ENCODE measurements around the gene OR52A1. TPM values are rescaled to one million over a fixed set of nuclear protein-coding genes. Genes with fewer than 3 reads are reported as not detected.

OR52A1 gene
- total and polyA plus RNA-seq, 9 of the 15 experiments (the other 6 are each of a cell fraction or from before 2014, with no cell fraction given), result under 0.01 to 0.33 (median 0.13) TPM; not detected in 3

DNA sequence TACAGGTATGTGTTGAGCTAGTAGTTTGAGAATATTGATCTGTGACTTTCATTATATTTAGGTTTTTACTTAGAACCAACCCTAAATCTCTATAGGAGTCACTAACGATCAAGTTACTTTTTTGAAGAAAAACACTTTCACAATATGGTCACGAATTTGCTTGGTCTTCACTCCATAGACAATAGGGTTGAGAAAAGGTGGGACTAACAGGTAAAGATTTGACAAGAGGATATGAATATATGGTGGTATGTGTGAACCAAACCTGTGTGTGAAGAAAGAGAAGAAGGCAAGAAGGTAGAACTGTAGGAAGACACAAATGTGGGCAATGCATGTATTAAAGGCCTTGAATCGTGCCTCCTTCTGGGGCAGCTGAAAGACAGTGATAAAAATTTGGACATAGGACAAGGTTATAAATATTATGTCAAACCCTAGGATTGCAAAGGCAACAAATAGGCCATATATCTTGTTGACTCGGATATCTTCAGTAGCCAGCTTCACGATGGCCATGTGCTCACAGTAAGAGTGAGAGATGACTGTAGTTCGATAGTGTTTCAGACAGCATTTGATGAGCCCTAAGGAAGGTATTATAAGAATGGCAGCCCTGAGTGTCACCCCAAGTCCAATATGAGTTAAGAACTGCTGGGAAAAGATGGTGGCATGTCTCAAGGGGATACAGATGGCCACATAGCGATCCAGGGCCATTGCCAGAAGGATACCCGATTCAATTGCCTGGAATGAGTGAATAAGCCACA, 22.8 kb downstream of the OR52A1 start (continued):
- TF ChIP-seq, protein P1, sequence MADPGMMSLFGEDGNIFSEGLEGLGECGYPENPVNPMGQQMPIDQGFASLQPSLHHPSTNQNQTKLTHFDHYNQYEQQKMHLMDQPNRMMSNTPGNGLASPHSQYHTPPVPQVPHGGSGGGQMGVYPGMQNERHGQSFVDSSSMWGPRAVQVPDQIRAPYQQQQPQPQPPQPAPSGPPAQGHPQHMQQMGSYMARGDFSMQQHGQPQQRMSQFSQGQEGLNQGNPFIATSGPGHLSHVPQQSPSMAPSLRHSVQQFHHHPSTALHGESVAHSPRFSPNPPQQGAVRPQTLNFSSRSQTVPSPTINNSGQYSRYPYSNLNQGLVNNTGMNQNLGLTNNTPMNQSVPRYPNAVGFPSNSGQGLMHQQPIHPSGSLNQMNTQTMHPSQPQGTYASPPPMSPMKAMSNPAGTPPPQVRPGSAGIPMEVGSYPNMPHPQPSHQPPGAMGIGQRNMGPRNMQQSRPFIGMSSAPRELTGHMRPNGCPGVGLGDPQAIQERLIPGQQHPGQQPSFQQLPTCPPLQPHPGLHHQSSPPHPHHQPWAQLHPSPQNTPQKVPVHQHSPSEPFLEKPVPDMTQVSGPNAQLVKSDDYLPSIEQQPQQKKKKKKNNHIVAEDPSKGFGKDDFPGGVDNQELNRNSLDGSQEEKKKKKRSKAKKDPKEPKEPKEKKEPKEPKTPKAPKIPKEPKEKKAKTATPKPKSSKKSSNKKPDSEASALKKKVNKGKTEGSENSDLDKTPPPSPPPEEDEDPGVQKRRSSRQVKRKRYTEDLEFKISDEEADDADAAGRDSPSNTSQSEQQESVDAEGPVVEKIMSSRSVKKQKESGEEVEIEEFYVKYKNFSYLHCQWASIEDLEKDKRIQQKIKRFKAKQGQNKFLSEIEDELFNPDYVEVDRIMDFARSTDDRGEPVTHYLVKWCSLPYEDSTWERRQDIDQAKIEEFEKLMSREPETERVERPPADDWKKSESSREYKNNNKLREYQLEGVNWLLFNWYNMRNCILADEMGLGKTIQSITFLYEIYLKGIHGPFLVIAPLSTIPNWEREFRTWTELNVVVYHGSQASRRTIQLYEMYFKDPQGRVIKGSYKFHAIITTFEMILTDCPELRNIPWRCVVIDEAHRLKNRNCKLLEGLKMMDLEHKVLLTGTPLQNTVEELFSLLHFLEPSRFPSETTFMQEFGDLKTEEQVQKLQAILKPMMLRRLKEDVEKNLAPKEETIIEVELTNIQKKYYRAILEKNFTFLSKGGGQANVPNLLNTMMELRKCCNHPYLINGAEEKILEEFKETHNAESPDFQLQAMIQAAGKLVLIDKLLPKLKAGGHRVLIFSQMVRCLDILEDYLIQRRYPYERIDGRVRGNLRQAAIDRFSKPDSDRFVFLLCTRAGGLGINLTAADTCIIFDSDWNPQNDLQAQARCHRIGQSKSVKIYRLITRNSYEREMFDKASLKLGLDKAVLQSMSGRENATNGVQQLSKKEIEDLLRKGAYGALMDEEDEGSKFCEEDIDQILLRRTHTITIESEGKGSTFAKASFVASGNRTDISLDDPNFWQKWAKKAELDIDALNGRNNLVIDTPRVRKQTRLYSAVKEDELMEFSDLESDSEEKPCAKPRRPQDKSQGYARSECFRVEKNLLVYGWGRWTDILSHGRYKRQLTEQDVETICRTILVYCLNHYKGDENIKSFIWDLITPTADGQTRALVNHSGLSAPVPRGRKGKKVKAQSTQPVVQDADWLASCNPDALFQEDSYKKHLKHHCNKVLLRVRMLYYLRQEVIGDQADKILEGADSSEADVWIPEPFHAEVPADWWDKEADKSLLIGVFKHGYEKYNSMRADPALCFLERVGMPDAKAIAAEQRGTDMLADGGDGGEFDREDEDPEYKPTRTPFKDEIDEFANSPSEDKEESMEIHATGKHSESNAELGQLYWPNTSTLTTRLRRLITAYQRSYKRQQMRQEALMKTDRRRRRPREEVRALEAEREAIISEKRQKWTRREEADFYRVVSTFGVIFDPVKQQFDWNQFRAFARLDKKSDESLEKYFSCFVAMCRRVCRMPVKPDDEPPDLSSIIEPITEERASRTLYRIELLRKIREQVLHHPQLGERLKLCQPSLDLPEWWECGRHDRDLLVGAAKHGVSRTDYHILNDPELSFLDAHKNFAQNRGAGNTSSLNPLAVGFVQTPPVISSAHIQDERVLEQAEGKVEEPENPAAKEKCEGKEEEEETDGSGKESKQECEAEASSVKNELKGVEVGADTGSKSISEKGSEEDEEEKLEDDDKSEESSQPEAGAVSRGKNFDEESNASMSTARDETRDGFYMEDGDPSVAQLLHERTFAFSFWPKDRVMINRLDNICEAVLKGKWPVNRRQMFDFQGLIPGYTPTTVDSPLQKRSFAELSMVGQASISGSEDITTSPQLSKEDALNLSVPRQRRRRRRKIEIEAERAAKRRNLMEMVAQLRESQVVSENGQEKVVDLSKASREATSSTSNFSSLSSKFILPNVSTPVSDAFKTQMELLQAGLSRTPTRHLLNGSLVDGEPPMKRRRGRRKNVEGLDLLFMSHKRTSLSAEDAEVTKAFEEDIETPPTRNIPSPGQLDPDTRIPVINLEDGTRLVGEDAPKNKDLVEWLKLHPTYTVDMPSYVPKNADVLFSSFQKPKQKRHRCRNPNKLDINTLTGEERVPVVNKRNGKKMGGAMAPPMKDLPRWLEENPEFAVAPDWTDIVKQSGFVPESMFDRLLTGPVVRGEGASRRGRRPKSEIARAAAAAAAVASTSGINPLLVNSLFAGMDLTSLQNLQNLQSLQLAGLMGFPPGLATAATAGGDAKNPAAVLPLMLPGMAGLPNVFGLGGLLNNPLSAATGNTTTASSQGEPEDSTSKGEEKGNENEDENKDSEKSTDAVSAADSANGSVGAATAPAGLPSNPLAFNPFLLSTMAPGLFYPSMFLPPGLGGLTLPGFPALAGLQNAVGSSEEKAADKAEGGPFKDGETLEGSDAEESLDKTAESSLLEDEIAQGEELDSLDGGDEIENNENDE (IDR thresholded peaks at IDR 0.05; ENCODE audit: low read depth, low read length), result no peak
- TF ChIP-seq, protein P2, sequence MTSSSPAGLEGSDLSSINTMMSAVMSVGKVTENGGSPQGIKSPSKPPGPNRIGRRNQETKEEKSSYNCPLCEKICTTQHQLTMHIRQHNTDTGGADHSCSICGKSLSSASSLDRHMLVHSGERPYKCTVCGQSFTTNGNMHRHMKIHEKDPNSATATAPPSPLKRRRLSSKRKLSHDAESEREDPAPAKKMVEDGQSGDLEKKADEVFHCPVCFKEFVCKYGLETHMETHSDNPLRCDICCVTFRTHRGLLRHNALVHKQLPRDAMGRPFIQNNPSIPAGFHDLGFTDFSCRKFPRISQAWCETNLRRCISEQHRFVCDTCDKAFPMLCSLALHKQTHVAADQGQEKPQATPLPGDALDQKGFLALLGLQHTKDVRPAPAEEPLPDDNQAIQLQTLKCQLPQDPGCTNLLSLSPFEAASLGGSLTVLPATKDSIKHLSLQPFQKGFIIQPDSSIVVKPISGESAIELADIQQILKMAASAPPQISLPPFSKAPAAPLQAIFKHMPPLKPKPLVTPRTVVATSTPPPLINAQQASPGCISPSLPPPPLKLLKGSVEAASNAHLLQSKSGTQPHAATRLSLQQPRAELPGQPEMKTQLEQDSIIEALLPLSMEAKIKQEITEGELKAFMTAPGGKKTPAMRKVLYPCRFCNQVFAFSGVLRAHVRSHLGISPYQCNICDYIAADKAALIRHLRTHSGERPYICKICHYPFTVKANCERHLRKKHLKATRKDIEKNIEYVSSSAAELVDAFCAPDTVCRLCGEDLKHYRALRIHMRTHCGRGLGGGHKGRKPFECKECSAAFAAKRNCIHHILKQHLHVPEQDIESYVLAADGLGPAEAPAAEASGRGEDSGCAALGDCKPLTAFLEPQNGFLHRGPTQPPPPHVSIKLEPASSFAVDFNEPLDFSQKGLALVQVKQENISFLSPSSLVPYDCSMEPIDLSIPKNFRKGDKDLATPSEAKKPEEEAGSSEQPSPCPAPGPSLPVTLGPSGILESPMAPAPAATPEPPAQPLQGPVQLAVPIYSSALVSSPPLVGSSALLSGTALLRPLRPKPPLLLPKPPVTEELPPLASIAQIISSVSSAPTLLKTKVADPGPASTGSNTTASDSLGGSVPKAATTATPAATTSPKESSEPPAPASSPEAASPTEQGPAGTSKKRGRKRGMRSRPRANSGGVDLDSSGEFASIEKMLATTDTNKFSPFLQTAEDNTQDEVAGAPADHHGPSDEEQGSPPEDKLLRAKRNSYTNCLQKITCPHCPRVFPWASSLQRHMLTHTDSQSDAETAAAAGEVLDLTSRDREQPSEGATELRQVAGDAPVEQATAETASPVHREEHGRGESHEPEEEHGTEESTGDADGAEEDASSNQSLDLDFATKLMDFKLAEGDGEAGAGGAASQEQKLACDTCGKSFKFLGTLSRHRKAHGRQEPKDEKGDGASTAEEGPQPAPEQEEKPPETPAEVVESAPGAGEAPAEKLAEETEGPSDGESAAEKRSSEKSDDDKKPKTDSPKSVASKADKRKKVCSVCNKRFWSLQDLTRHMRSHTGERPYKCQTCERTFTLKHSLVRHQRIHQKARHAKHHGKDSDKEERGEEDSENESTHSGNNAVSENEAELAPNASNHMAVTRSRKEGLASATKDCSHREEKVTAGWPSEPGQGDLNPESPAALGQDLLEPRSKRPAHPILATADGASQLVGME (CRISPR knock-in tag; IDR thresholded peaks at IDR 0.05), result no peak
- TF ChIP-seq GTF2E2 (tag; IDR thresholded peaks at IDR 0.05) (no peak), ZNF23 (CRISPR knock-in tag; IDR thresholded peaks at IDR 0.05) (no peak), FIP1L1 (IDR thresholded peaks at IDR 0.05; ENCODE audit: low read depth, low read length, poor library complexity, severe bottlenecking) (no peak), HOXB6 (CRISPR knock-in tag; IDR thresholded peaks at IDR 0.05; ENCODE audit: borderline replicate concordance) (no peak), MYC (IDR thresholded peaks at IDR 0.05; ENCODE audit: low read depth, low read length) (peak; percentile 94), MYC (CRISPR knock-in tag; IDR thresholded peaks at IDR 0.05; ENCODE audit: borderline replicate concordance, low read depth) (no peak; the same call in 1 of the 2 replicates), SP2 (IDR thresholded peaks at IDR 0.05; ENCODE audit: extremely low read depth, low read depth, low read length, poor library complexity, severe bottlenecking) (no peak)
